SU-DHL-6 (cell line): ENCODE results near the gene OSTN.
"Not testable (repeated sequence)": the region's sequence is repeated elsewhere in the genome, so short reads cannot be mapped to it uniquely, and the experiment has no call there.

Experiments used
- CTCF ChIP-seq: fragments of 200-600 bp; sonication (generic); IDR thresholded peaks from one replicate; pipeline ENCODE4 v1.5.1; 2017; ENCODE audit warnings: antibody characterized with exemption, mild to moderate bottlenecking, low read length, moderate library complexity; ENCODE audit not compliant: insufficient read depth, poor library complexity, severe bottlenecking
- EZH2phosphoT487 ChIP-seq: fragments of 200-600 bp; sonication (generic), shearing (Covaris generic); conservative IDR thresholded peaks from 2 replicates; pipeline ENCODE4 v1.6.1; 2018; ENCODE audit warnings: mild to moderate bottlenecking, antibody characterized with exemption, low read length, moderate library complexity, mixed read lengths

- not testable (repeated sequence) for TF ChIP-seq EZH2phosphoT487, CTCF
Observed at GRCh38 chr3:191192270-191192669, 6.8 kb upstream of the OSTN start.
